ENCODE results near the gene PCBD1.

Gene PCBD1

DNA sequence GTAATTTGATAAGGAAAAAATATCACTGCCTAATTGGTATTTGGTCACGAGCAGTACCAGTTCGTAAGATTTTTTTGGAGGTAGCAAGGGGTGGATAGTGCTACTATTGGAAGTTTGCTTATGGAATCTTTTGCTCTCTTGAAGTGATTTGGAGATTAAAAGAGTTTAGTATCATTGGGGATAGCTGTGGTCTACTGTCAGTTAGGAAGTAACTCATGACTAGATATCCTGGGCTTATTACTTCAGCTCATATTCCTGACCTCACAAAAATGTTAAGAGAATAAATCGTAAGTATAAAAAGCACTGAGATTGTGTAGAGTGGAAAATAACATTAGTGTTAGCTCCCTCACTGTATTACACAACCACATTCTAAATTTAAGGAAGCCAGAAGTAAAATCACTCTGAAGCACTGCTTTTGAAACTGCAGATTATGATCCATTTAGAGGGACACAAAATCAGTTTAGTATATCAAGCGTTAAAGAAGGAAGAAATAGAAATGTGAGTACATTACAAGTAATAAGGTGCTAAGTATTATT is 50.0 kb downstream of the PCBD1 start:
- DNase-seq: no peak
- TF ChIP-seq, protein P1, sequence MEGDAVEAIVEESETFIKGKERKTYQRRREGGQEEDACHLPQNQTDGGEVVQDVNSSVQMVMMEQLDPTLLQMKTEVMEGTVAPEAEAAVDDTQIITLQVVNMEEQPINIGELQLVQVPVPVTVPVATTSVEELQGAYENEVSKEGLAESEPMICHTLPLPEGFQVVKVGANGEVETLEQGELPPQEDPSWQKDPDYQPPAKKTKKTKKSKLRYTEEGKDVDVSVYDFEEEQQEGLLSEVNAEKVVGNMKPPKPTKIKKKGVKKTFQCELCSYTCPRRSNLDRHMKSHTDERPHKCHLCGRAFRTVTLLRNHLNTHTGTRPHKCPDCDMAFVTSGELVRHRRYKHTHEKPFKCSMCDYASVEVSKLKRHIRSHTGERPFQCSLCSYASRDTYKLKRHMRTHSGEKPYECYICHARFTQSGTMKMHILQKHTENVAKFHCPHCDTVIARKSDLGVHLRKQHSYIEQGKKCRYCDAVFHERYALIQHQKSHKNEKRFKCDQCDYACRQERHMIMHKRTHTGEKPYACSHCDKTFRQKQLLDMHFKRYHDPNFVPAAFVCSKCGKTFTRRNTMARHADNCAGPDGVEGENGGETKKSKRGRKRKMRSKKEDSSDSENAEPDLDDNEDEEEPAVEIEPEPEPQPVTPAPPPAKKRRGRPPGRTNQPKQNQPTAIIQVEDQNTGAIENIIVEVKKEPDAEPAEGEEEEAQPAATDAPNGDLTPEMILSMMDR (IDR thresholded peaks at IDR 0.05; ENCODE audit: low read depth, low read length): no peak
- Histone ChIP-seq H3K27me3 (ENCODE audit: insufficient read depth, low read depth, severe bottlenecking) (no peaks in the 10 kb centered on the region), H3K9me3 (ENCODE audit: severe bottlenecking) (no peaks in the 10 kb centered on the region), H3K4me3 (ENCODE audit: low read depth, low read length) (no peak overlapping the region), H3K27ac (no peak overlapping the region), H3K36me3 (peaks cover 15% of the 10 kb centered on the region)

DNA sequence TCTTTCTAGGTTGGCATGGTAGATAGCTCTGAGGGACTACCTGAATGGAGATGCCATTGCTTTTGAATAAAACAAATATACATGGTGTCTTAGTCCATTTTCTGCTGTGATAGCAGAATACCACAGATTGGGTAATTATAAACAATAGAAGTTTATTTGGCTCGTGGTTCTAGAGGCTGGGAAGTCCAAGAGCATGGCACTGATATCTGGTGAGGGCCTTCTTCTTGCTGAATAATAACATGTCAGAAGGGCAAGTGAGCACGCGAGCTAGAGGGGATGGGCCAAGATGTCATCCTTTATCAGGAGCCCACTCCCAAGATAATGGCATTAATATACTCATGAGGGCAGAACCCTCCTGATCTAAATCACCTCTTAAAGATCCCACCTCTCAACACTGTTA is 50.7 kb downstream of the PCBD1 start:
- H3K27ac ChIP-seq: no peak overlapping the region
- TF ChIP-seq, protein P1 (IDR thresholded peaks at IDR 0.05; ENCODE audit: low read depth, low read length): no peak
- H3K4me3 ChIP-seq (ENCODE audit: low read depth, low read length): no peak overlapping the region
- H3K36me3 ChIP-seq: peaks cover 15% of the 10 kb centered on the region
- H3K9me3 ChIP-seq (ENCODE audit: severe bottlenecking): no peaks in the 10 kb centered on the region
- H3K27me3 ChIP-seq (ENCODE audit: insufficient read depth, low read depth, severe bottlenecking): no peaks in the 10 kb centered on the region
- no peak for DNase-seq

DNA sequence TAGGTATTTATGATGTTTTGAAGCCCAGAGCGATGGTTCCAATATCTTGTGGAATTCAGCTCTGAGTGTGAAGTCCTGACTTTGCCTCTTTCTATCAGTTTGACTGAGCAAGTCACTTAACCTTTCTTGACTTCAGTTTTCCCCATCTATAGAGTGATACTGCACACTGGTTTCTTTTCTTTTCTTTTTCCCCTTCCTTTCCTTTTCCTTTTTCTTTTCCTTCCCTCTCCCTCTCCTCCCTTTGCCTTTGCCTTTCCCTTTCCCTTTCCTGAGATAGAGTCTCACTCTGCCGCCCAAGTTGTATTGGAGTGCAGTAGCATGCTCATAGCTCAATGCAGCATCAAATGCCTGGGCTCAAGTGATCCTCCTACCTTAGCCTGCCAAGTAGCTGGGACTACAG is 52.0 kb downstream of the PCBD1 start:
- Histone ChIP-seq H3K27ac (no peak overlapping the region), H3K27me3 (ENCODE audit: insufficient read depth, low read depth, severe bottlenecking) (no peaks in the 10 kb centered on the region), H3K36me3 (peaks cover 15% of the 10 kb centered on the region), H3K4me3 (ENCODE audit: low read depth, low read length) (no peak overlapping the region), H3K9me3 (ENCODE audit: severe bottlenecking) (no peaks in the 10 kb centered on the region)
- TF ChIP-seq, protein P1 (IDR thresholded peaks at IDR 0.05; ENCODE audit: low read depth, low read length): no peak
- DNase-seq: no peak

DNA sequence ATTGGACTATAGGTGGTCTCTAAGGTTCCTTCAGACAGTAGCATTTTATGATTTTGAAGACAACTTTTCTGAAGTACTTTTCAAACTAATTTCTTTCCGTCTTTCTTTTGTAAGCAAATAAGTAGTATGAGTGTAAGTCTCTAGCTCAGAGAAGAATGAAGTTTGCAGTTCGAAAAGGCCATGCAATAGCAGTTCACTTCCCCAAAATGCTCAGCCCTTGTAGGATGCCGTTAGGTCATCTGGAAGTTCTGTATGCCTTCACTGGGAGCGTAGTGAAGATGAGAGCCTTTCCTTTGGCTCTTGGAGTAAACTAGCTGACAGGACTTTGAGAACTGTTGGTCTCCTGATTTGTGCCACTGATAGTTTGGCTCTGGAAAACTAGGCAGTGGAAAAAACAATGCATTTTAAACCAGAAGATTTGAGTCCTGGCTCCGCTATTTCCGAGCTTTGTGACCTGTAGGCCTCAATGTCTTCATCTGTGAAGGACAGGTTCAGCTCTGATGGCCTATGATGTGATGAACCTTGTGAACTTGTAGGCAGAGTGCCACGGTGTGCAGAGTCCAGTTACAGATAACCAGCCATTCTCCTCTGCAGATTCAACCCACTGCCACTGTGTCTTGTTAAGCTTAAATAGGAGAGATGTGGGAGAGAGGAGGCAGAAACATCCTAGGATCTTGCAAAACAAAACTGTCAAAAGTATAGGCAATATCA is 53.8 kb downstream of the PCBD1 start:
- DNase-seq: no peak
- Histone ChIP-seq H3K9me3 (ENCODE audit: severe bottlenecking) (no peaks in the 10 kb centered on the region), H3K36me3 (peaks cover 21% of the 10 kb centered on the region), H3K27ac (no peak overlapping the region), H3K27me3 (ENCODE audit: insufficient read depth, low read depth, severe bottlenecking) (no peaks in the 10 kb centered on the region), H3K4me3 (ENCODE audit: low read depth, low read length) (no peak overlapping the region)
- TF ChIP-seq, protein P1 (IDR thresholded peaks at IDR 0.05; ENCODE audit: low read depth, low read length): no peak

DNA sequence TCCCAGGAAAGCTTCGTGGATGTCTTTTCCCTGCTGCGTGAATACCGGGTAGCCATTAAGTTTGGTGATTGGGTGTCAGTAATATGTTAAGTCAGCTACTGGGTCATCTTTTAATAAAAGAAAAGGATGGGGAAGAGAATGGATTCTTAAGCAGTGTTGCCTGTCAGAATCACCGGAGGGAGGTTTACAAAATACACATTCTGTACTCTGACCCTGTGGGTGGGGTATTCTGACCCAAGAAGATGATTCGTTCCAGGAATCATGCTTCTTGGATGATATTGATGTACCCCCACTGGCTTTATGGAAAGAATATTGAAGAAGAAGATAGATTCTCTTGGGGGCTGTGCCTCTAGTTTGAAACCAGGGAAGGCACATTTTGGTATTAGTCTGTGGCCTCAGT is 54.3 kb downstream of the PCBD1 start:
- DNase-seq: no peak
- TF ChIP-seq, protein P1 (IDR thresholded peaks at IDR 0.05; ENCODE audit: low read depth, low read length): no peak
- H3K27me3 ChIP-seq (ENCODE audit: insufficient read depth, low read depth, severe bottlenecking): no peaks in the 10 kb centered on the region
- peaks cover 21% of the 10 kb centered on the region for H3K36me3 ChIP-seq
- H3K27ac ChIP-seq: no peak overlapping the region
- no peak overlapping the region for H3K4me3 ChIP-seq (ENCODE audit: low read depth, low read length)
- no peaks in the 10 kb centered on the region for H3K9me3 ChIP-seq (ENCODE audit: severe bottlenecking)

DNA sequence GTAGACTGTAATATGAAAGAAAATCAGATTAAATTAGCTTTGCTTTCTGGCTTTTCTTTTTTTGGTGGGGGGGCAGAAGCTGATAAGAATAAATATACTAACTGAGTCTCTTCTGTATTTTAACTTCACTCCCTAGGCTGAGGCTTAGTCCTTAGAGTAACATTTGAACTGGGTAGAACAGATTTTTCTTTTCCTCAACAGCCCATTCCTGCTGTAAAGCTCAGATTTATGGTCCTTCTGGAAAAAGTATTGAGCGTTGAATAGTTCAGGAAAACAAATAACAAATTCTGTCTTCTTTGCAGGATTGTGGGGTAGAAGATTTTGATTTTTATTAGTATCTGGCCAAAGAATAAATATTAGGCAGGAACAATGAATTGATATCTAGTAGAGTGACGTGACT is 54.8 kb downstream of the PCBD1 start:
- Histone ChIP-seq H3K9me3 (ENCODE audit: severe bottlenecking) (no peaks in the 10 kb centered on the region), H3K27me3 (ENCODE audit: insufficient read depth, low read depth, severe bottlenecking) (no peaks in the 10 kb centered on the region), H3K4me3 (ENCODE audit: low read depth, low read length) (no peak overlapping the region), H3K36me3 (peaks cover 18% of the 10 kb centered on the region), H3K27ac (no peak overlapping the region)
- TF ChIP-seq, protein P1 (IDR thresholded peaks at IDR 0.05; ENCODE audit: low read depth, low read length): no peak
- DNase-seq: no peak

Data from WERI-Rb-1 (cell line).